GM21723 (cell line): ENCODE data around the gene IFRD2.
"Not testable (repeated sequence)": the region's sequence is repeated elsewhere in the genome, so short reads cannot be mapped to it uniquely, and the experiment has no call there.

Source experiments
- ATAC-seq: cut with Tn5 transposase; IDR thresholded peaks from one replicate; pipeline ENCODE4 v1.9.1; 2021; ENCODE audit warnings: mild to moderate bottlenecking, moderate library complexity; ENCODE audit not compliant: unreplicated experiment

The IFRD2 gene

DNA sequence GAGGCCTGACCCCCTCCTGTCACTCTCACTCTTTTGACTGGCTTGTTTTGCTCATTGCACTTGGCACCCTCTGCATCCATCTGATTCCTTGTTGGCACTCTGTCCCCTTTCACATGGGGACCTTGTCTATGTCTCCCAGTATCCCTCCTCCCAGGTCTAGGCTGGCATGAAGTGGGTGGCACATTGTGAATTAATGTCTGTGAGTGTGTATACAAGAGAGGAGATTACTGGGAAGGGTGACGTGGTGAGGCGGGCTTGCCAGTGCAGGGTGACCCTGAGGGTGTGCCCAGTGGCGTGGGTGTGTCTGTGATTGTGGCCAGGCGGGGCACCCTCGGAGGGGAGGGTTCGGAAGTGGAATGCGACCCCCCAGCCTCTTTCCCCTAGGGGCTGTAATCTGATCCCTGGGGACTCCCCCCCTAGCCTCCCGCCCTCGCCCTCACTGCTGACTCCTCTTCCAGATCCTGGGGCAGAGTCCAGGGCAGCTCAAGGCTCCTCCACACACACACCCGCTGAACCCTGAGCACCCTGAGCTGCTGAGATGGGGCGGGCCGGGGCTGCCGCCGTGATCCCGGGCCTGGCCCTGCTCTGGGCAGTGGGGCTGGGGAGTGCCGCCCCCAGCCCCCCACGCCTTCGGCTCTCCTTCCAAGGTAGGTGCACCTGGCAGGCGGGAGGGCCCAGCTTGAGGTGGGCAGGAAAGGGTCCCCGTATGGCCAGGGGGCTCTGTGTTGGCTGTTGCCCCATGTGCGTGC is 23.4 kb downstream of the IFRD2 start, which contains the start of gene SEMA3B:
Gene SEMA3B (plus strand): TSS at position 445 of the 749 bp plus-strand sequence. CDS start 94 bp downstream, at position 539.
- no peak for ATAC-seq

DNA sequence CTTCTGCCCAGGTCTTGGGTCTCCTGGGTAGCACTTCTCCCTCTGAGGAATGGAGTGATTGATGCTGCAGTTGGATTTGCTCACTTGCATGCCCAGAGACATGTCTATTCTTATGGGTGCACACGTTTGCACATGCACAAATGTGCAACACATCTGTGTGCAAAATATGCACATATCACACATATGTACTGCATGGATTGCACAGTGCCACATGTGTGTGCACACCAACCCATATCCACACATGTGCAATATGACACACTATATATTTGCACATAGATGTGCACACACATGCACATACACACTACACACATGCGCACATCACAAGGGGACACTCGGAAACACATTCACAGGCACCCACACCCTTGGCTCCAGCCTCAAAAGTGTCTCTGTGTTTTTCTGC is 24.0 kb downstream of the IFRD2 start:
- no peak for ATAC-seq

DNA sequence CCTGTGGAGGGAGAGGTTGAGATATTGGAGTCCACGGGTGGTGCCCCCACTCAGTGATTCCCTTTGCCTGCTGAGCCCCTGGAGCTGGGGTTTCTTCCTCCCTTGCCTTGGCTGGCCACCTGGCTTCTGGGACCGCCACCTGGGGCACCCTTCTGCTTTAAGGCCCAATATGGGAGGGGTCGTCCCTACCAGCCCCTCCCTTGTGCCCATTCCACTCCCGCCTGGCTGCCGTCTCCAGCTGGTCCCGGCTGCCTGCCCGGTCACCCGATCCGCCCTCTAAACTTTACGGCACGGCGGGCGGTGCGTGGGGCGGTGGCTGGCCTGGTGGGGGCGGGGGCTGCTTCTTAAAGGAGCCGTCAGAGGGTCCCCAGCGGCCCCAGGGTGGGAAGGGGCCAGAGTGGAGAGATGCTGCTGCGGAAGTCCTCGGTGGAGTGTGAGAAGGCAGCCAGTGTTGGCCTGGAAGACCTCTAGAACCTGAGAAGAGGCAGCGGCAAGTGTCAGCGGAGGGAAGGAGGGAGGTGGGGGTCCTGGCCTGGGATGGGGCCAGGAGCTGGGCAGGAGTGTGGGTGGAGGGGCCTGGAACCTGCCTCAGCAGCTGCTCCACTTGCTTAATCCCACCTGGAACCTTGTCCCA is 24.8 kb downstream of the IFRD2 start:
- no peak for ATAC-seq

DNA sequence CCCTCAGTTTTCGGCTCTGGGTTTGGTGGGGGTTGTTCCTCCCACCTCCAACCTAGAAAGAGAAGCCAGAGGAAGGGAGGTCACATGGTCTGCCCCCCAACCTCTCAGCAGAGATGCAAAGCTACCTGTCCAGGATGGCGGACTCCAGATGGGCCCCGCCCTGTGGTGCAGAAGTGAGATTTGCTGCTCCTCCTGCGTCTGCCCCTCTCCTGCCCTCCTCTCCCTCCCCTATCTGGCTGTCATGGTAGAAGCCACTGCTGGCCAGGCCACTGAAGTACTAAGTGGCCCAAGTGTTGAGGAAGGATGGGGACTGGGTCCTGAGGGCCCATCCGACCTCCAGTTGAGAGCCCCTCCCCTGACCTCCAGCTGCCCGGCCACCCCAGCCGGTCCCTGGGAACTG is 25.4 kb downstream of the IFRD2 start:
- ATAC-seq: no peak

DNA sequence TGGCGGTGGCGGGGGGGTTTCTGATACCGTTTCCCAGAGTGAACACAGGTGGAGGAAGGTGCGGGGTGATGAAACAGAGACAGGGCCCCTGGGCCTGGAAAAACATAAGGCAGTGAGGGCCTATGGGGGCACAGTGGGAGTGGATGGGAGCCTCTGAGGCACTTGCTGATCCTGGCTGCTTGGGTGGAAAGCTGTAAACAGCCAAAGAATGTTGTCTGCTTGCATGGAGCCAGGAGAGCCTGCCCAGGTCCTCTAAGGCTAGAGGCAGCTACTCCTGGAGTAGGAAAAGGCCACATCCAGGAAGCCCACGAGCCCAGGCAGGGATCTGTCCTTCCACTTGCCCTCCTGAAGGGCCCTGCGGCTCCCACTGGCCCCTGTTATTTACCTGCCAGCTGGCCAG is 26.2 kb downstream of the IFRD2 start:
- no peak for ATAC-seq

DNA sequence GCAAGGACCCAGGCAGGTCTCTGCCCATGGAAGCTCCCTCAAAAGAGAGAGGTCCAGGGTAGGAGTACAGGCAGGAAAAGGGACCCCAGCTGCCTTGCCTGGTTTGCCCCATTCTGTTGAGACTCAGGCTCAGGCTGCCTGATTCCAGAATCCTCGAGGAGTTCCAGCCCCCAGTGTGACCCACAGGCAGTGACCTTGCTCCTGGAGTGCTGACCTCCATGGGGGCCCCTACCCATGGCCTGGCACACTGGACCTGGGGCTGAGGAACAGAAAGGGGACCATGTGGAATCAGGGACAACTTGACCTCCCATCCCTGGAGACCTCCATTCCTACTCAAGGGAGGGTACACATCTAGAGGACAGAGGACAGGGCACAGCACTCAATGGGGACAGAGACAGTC is 26.7 kb downstream of the IFRD2 start:
- ATAC-seq: no peak

DNA sequence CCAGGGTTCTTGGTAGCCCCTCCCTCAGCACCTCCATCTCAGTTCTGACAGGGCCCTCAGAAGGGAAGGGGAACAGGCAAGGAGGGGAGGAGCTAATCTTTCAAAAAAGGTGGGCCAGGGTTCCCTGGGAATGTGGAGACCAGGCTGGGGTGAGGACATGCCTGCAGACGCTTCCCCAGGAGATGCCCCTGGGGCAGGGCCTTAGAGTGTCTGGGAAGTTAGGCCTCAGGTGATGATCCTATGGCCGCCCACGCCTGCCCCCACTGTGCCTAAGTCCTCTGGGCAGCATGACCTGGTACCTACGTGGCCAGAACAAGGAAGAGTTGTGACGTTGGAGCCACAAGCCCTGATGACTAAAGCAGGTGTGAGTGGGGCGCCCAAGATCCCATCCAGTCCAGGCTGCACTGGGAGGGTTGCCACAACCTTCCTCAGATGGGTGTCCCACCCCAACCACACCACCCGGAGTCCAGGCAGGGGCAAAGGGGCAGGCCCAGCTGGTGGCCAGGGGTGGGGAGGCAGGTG is 27.2 kb downstream of the IFRD2 start:
- ATAC-seq: no peak

DNA sequence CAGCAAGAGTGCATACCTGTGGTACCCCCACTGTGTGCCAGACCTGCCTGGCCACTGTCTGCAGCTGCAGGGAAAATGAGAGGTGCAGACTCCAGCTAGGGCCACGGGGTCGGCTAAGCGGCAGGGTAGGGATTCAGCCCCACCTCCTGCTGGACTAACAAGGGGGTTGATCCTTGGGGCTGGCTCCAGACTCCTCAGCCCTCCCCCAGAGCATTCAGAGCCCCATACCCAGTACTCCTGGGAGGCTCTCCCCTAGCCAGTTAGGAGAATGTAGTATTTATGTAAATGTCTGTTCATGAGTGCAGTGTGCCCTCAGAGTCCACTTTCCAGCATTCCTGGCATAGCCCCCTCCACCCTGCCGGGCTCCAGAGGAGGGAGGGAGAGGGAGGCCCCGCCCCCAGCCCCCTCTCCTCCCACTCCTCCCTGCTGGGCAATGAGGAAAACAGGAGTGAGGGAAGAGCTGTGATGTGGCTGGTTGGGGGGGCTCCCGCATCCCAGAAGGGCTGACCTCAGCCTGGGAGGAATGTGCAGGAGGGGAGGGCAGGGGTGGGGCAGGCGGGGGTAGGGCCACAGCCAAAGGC is 27.8 kb downstream of the IFRD2 start:
- ATAC-seq: no peak

DNA sequence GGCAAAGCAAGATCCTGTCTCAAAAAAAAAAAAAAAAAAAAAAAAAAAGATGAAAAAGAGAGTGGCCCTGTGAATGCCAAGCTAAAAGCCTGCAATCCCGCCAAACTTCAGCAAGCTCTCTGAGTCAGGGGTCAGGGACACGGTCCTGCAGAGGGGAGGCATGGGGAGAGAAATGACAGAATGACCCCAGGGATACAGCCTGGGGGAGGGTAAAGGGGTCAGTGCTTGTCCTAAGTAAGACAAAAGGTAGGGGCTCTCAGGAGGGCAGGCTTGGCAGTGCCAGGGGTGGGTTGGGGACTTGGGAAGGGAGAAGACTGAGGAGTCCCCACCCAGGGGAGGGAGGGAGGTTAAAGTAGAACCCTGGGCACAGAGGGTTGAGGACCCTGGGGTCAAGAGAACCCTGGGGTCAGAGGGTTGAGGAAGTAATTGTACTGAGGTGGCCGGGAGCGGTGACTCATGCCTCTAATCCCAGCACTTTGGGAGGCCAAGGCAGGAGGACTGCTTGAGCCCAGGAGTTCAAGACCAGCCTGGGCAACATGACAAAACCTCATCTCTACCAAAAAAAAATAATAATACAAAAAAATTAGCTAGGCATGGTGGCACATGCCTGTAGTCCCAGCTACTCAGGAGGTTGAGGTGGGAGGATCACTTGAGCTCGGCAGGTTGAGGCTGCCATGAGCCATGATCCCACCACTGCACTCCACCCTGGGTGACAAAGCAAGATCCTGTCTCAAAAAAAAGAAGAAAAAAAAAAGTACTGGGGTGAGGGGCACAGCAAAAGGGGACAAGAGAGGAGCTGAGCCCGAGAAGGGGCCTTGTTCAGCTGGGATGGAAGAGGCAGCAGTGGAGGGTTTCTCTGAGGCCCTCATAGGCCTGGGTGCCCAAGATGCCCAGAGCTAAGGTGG is 28.5 kb downstream of the IFRD2 start:
- ATAC-seq: no peak

DNA sequence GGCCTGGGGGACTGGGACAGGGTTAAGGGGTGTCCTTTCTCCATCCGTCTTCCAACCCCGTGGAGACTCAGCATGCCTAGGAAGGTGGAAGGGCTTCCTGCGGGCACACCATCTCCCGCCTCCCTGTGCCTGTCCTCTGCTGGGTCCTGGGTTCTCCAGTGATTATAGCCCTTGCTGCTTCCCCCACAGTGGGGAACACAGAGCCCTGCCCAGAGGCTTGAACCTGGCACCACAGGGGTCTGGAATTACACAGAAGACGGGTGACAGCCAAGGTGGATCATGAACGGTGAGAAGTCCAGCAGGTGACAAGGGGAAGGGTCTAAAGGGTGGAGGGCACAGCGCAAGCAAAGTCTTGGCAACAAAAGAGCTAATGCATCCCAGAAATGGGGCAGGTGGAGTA is 29.5 kb downstream of the IFRD2 start:
- ATAC-seq: no peak

DNA sequence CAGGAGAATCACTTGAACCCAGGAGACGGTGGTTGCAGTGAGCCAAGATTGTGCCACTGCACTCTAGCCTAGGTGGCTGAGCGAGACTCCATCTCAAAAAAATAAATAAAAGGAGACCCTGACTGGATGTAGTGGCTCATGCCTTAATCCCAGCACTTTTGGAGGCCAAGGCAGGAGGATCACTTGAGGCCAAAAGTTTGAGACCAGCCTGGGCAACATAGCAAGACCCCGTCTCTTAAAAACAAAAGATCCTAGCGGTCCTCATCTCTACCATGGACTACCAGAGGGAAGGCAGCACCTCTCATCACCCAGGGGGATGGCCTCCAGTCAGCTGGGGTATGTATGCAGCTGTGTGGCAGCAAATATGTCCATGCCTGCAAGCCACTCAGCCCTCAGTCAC is 30.0 kb downstream of the IFRD2 start:
- ATAC-seq: not testable (repeated sequence)

DNA sequence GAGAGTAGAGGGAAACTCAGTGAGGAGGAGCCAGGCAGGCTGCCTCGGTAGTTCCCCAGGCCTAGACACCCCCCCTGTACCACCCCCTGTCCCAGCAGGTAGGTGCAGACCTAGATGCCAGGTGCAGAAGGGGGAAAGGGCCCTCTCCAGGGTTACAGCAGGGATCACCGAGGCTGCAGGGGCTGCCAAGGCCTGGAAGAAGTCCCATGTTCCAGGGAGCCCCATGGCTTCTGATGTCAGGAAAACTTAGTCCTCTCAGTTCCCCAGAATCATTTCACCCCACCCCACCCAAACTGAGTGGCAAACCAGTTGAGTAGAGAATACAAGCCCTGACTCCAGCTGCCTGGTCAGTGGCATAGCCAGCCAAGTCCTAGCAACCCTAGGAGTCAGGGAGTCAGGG is 30.7 kb downstream of the IFRD2 start:
- ATAC-seq: no peak

DNA sequence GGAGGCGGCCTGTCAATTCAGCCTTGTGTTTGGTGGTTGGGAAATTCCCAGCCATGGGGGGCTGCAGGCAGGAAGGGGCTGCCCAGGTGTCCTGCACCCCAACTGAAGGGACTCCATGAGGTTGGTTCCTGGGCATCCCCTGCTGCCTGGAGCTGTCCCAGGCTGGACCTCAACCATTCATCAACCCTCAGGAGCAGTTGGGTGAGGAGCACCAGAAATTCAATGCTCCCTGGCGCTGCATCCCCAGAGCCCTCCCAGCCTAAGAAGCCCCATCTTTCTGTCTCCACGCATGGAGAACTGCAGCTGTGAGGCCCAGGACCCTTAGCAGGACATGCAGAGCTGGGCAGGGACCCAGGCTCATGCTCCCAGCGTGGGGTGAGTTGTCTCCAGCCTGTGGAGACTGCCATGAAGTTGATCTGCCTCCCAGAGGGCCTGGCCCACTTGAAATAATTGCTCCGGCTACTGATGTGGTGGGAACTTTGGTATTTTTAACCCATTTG is 31.2 kb downstream of the IFRD2 start:
- ATAC-seq: no peak

DNA sequence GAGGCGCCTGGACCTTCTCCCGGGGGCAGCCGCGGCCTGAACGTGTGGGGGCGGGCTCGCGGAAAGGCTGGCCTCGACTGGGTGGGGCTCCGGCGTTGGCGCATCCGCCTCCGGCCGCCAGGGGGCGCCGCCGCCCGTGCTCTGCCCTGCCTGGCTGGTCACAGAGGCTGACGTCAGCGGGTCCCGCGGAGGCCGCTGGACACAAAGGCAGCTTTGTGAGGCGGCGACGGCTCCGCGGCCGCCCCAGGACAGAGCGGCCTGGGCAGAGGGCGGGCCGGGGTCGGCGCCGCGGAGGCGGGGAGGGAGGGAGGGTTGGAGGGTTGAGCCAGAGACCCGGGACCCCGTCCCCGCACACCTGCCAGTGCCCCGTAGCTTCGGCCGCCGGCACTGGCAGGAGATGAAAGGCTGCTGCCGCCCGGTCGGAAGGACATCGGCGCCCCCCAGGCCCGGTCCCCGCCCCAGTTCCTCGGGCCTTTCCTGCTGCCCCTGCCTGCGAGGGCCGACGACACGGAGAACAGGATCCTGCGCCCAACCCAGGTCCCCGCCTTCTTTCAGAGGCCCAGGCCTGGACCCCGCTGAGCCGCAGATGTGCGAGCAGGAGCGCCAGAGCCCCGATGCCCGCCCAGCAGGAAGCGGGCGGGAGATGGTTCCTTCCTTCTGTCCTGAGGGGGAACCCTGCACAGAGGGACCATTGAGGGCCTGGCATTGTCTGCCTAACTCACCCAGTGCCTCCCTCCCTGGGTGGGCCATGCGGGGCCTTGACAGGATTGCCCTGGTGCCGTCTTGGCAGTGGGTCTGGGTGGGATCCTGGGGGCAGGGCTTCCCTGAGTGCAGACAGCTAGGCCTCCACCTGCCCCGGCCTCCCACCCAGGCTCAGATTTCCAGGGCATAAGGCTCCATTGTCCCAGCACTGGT is 31.9 kb downstream of the IFRD2 start:
- ATAC-seq: peak; percentile 89

DNA sequence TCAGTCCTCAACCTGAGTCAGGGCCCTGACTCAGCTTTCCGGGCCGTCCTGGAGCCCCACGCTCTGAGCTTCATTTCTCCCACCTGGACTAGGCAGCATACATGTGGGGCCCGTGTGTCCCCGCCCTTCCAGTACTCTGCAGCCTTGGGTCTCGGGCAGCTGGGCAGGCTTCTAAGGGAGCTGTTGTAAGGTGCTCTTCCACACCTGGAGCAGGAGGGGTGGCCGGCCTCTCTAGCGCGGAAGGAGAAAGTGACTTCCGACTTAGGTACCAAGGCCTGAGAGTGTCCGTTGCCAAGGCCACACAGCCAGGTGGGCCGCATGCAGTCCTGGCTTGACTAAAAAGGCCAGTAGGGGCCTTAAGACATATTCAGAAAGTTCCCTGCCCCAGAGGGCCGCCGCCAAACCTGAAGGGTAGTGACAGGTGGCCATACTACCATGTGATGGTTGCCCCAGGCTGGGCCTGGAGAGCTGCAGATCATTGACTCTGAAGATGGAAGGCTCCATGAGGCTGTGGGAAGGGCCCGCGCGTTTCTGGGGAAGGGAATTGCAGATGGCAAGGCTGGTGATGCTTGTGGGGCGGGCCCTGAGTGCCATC is 32.7 kb downstream of the IFRD2 start:
- peak; percentile 23 for ATAC-seq

DNA sequence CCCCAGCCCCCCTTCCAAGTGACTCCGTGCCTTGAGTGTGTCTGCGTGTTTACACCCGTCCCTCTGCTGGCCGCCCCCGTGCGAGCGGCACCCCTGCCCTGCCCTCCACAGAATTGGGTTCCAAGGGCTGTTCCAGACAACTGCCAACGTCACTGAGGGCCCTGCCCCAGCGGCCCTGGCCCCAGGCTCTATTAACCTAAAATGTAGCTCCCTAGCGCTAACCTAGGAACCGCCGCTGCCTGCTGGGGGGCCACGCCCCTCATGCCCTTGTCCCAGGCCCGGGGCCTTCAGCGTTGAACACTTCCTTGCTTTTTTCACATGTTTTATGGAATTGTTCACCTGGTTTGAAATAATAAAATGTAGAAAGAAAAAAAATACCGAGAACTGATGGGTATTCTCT is 33.2 kb downstream of the IFRD2 start:
- no peak for ATAC-seq

DNA sequence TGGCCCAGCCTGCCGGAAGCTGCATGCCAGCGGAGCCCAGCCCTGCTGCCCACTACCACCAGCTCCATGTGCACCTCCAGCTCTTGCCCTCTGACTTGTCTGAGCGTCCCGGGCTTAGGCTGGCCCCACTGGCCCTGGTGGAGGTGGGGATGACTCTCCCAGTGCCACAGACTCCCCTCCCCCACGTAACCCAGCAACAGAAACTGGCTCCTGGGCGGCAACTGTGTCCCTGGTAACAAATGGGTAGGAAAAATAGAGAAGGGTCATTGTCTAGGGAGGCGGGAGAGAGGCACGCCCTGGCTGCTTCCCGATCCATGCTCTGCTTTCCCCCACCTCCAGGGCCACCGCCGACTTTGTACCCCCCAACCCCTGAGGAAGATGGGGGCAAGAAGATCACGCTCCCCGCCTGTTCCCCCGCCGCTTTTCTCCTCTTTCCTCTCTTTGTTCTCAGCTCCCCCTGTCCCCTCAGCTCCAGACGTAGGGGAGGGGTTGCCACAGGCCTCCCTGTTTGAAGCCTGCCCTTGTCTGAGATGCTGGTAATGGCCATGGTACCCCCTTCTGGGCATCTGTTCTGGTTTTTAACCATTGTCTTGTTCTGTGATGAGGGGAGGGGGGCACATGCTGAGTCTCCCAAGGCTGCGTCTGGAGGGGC is 34.1 kb downstream of the IFRD2 start:
- ATAC-seq: no peak

DNA sequence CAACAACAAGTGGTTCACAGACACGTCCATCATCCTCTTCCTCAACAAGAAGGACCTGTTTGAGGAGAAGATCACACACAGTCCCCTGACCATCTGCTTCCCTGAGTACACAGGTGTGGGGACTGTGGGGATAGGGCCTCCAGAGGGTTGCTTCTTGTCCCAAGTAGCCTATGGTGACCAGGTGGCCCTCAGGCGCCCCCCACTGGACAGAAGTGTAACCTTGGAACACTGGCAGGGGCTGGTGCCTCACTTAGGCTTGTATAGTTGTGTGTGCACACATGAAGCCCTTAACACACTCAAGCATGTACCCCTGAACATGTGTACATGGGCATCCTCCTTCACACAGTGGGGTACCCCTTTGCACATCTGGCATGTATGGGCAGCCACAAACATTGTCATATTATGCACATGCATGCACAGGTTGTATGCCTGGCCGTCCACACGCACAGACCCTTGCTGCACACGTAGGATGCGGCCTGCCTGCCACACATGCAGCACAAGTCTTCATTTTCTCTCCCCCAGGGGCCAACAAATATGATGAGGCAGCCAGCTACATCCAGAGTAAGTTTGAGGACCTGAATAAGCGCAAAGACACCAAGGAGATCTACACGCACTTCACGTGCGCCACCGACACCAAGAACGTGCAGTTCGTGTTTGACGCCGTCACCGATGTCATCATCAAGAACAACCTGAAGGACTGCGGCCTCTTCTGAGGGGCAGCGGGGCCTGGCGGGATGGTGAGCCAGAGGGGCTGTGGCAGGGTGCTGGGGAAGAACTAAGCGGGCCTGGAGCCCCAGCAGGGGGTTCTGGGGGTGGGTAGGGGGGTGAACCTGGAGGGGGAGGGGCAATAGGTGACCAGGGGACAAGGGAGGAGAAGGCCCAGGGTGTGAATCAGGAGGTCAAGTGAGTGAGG is 35.0 kb downstream of the IFRD2 start:
- no peak for ATAC-seq
